ENCODE measurements around the gene FBXO21.
A peak's percentile ranks its signal among the peaks of the same experiment; 100 is the strongest.

FBXO21 gene

DNA sequence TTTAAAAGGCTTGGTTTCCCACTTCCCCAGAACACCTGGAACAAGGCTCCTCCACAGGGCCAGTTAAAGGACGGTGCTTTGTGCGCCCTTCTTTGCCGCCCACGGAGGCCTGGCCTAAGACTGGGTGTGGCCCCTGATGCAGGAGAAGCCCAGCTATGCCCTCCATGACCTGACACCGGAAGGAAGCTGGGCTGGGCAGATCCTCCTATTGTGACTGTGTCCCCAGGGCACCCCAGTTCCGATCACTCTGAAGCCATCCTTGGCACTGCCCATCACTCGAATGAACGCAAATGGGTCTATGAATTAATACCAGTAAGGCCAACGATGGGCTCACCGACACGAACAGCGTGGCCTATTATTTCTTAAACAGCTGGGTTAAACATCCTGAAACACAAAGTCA, 42.6 kb downstream of the FBXO21 start:
- DNase-seq, result no peak
- in situ Hi-C loops (cut with HindIII; ENCODE audit: low pct_ligation_motif_present, low pct_unique_long_range_greater_than_20kb, low sequenced_read_pairs), result no loop called here

DNA sequence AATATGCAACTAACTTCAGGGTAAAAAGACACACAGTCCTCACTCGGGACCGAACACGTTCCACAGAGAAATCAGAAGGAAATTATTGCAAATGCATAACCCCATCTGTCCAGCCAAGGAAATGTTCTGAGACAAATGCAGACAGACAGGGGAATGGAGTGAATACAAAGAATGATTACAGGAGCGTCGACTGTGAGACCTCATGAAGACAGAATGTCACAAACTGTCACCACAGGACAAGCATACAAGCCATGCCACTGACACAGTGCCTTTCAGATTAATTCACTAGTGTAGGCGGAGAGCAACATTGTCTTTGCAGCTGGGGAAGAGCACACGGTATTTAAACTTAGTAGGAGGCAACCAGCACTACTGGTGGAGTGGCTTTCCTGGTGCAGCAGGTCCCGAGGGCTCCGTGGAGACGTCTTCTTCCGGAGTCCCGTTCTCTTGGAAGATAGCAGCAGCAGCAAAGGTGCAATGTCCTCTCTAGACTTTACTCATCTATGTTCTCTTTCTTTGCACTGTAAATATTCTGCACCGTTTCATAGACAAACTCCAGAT, 44.6 kb downstream of the FBXO21 start:
- no peak for DNase-seq
- in situ Hi-C loops (cut with HindIII; ENCODE audit: low pct_ligation_motif_present, low pct_unique_long_range_greater_than_20kb, low sequenced_read_pairs), result no loop called here

DNA sequence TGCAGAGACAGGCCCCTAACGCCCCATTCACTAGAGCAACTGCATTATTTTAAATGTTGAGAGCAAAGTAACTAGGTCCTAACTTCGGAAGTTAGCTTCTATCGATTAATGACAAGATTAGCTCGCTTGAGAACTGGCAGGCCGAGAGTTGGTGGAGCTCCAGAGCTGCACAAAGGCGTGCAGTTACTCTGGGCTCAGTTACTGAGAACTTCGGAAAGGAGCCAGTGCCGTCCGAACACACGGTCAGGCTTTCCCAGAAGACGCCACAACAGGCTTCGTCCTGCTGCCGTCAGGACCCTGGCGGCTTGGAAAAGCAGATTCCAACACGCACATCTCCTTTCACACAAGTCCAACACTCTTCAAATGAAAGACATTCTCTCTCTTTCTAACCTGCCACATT, 45.7 kb downstream of the FBXO21 start:
- in situ Hi-C loops (cut with HindIII; ENCODE audit: low pct_ligation_motif_present, low pct_unique_long_range_greater_than_20kb, low sequenced_read_pairs), result no loop called here

DNA sequence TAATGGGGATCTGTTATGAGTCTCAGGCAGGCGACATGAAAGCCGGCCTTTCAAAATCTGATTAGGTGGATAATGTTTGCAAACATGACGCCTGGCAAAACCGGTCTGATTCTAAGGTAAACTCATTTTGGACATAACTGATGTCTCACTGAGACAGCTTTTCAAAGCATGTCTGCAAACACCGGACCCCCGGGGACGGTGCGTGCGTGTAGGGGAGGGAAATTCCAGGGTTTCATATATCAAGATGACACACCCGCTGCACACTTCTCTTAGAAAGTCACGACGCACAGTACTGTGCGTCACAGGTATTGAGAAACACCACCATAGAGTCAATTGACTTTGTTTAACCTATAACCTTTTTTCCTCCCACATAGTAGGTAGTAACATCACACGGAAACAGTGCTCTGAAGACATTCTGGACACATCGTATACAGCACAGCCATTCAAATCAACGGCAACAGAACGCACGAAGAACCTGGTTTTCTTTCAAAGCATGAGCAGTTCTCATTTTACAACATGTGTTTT, 47.2 kb downstream of the FBXO21 start:
- in situ Hi-C loops (cut with HindIII; ENCODE audit: low pct_ligation_motif_present, low pct_unique_long_range_greater_than_20kb, low sequenced_read_pairs), result no loop called here
- no peak for DNase-seq

More for the DNA sequence above, 45.7 kb downstream of the FBXO21 start:
- no peak for DNase-seq

DNA sequence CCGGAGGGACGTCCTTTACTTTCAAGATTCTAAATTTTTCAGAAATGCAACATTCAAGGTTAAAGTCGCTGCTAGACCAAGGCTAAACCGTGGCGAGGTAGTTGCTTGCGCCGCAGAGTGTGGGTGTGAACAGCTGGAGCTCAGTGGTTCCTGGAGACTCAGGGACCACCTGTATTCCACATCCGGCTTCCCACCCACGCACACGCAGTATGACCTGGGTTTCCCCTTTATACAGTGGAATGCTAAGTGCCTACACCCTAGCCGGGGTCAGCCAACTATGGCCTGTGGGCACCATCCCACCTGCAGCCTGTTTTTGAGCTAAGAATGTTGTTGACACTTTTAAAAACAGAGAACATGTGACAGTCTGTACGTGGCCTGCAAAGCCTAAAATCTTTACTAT, 48.2 kb downstream of the FBXO21 start:
- in situ Hi-C loops (cut with HindIII; ENCODE audit: low pct_ligation_motif_present, low pct_unique_long_range_greater_than_20kb, low sequenced_read_pairs), result no loop called here
- no peak for DNase-seq

DNA sequence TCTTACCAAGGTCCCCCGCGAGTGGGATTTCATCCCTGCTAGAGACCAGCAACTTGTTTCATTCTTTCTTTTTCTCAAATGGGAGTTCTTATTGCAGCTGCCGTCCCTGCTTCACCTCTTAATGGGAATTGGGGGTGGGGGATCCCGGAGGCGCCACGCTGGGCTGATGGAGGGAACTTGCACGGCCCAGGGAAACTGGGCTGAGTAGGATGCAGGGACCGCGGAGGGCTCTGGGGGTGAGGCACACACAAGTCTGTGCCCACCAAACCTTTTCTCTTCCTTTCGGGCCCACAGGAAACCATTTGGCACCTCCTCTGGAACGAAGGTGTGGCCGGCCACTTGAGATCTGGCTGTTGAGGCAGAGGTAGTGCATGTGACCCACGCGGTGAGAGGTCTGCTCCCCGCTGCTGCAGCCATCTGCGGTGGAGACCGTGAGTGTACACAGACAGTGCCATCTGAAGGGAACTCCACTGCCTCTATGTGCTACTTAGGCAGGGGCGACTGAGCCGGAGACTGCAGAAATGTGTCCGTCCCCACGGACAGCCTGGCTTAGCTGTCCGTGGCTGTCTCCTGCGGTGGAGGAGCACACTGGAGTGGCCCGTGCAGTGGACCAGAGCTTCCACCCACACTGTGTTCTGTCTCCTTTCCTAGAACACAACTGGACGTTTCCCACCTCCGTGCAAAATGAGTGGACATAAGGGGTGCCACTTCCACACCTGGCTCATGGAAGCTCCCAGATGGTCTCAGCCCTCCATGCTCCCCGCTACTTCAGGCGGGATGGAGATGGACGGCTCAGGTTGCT, 49.0 kb downstream of the FBXO21 start:
- in situ Hi-C loops (cut with HindIII; ENCODE audit: low pct_ligation_motif_present, low pct_unique_long_range_greater_than_20kb, low sequenced_read_pairs), result no loop called here
- DNase-seq, result no peak

DNA sequence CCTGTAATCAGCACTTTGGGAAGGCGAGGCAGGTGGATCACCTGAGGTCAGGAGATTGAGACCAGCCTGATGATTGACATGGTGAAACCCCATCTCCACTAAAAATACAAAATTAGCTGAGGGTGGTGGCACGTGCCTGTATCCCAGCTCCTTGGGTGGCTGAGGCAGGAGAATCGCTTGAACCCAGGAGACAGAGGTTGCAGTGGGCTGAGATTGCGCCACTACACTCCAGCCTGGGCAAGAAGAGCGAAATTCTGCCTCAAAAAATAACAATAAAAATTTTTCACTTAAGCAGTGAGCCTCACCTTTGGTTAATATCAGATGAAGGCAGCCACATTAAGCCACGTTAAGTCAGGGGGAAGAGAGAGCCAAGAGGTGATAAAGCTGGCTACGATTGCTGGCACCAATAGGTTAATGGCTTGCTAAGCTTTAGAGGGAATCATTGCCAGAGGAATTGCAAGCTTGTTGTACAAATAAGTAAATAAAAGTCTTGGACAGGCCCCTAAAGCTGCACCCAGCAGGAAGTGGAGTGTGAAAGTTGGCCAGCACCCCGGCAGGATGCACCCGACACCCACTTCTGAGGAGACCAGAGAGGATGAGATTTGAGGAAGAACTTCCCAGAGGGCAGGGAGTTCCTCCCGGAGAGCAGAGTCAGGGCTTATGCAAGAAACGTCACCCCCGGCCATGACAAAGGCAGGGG, 49.7 kb downstream of the FBXO21 start:
- in situ Hi-C loops (cut with HindIII; ENCODE audit: low pct_ligation_motif_present, low pct_unique_long_range_greater_than_20kb, low sequenced_read_pairs), result no loop called here
- DNase-seq, result no peak

DNA sequence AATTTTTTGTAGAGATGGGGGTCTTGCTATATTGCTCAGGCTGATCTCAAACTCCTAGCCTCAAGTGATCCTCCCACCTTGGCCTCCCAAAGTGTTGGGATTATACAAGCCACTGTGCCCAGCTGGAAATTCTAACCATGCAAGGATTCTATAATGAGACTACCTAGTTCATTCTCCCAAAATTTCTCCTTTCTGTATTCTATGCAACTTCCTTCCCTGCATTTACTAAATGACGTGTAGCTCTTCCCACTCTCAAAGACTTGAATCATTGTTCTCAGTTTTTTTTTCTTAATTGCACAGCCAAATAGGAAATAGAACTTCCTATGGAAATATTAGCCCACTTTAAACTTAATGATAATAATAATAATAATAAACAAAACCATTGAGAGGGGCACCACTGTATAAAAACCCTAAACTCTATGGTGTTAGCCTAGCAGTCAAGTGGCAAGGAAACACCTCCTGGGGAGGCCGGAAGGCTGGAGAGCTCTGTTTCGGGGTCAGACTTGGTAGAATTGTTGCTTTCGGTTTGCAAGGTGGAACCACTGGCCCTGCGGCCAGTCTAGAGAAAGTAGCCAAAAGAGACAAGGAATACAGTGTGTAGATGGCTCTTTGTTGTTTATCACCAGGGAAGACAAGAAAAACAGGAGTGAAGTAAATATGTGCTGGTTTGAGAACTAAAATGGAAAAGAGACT, 51.1 kb downstream of the FBXO21 start:
- no peak for DNase-seq
- in situ Hi-C loops (cut with HindIII; ENCODE audit: low pct_ligation_motif_present, low pct_unique_long_range_greater_than_20kb, low sequenced_read_pairs), result no loop called here

DNA sequence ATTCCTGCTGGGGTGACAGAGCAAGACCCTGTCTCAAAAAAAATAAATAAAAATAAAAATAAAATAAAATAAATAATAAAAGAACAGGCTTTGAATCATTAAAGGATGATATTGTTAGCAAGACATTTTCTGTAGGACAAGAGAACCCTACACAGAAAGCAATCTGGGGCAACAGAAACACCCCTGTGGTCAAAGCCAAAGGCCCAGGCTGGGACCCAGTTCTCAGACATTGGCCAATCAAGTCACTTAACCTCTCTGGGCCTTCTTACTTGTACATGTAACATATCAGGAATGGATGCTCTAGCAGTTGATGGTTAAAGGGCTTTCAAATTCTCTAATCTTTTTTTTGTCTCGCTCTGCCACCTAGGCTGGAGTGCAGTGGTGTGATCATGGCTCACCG, 55.5 kb downstream of the FBXO21 start:
- in situ Hi-C loops (cut with HindIII; ENCODE audit: low pct_ligation_motif_present, low pct_unique_long_range_greater_than_20kb, low sequenced_read_pairs), result no loop called here
- DNase-seq, result no peak

DNA sequence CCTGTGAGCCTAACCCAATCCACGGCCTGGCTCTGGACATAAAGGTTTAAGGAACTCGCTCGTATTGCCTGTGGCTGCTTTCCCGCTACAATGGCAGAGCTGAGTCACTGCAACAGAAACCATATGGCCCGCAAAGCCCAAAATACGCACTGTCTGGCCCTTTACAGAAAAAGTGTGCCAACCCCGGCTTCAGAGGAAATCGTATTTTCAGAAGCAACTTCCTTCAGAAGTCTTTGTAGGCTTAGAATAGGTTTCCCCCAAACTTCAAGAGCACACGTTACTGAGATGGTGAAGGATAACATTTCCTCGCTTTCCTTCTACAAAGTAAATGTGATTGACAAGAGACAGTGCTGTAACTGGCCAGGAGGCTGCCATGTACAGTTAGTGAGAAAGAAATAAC, 56.2 kb downstream of the FBXO21 start:
- DNase-seq, result no peak
- in situ Hi-C loops (cut with HindIII; ENCODE audit: low pct_ligation_motif_present, low pct_unique_long_range_greater_than_20kb, low sequenced_read_pairs), result no loop called here

DNA sequence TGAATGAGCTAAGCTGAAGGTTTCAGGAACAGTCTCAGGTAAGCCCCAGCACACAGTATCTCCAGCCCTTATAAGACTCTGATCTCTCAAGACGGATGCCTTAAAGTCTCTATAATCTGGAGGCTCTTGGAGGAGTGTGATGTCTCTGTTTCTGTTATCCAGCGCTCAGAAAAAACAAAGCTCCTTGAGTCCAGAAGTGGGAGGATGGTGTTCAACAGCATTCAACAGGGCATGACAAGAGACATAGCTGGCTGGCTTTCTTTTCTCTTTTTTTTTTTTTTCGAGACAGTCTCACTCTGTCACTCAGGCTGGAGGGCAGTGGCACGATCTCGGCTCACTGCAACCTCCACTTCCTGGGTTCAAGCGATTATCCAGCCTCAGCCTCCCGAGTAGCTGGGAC, 59.5 kb downstream of the FBXO21 start:
- in situ Hi-C loops (cut with HindIII; ENCODE audit: low pct_ligation_motif_present, low pct_unique_long_range_greater_than_20kb, low sequenced_read_pairs), result no loop called here
- DNase-seq, result no peak

DNA sequence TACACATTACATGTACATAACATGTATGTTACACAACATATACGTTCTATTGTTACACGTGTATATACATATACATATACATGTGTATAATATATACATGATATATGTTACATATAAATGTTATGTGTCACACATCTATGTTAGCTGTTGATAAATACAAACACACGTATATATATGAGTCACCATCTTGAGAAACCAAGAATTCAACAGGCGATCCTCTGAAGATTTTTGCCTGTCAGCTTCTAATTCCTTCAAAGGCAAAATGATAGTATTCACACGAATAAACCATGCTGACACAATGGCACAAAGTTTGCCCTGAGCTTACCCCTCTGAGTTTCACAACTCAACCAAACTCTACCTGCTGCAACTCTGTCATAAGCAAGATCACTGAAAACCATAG, 60.9 kb downstream of the FBXO21 start:
- in situ Hi-C loops (cut with HindIII; ENCODE audit: low pct_ligation_motif_present, low pct_unique_long_range_greater_than_20kb, low sequenced_read_pairs), result no loop called here

DNA sequence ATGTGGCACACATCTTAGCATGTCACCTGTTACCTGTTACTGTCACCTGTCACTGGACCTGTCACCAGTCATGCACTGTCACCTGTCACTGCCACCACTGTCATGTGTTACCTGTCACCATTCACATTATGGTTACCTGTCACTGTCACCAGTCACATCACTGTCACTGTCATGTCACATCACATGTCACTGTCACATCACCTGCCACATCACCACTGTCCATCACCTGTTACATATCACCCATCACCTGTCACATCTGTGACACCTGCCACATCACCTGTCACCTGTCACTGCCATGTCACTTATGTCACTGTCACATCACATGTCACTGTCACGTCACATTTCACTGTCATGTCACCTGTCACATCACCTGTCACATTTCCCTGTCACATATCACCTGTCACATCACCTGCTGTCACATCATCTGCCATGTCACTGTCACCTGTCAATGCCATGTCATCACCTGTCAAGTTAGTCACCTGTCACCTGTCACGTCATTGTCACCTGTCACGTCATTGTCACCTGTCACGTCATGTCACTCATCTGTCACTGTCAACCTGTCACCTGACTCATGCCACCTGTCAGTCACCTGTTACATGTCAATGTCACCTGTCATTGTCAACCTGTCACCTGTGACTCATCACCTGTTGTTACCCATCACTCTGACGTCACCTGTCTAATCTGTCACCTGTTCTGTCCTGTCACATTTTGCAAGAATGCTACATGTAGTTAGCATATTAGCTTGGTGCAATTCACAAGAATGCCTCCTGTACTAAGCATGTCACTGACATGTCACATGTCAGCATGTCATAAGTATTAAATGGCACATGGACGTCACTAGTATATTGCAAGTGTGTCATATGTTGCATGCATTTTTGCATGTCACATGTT, 62.1 kb downstream of the FBXO21 start:
- in situ Hi-C loops (cut with HindIII; ENCODE audit: low pct_ligation_motif_present, low pct_unique_long_range_greater_than_20kb, low sequenced_read_pairs), result no loop called here
- no peak for DNase-seq

More for the DNA sequence above, 60.9 kb downstream of the FBXO21 start:
- no peak for DNase-seq

DNA sequence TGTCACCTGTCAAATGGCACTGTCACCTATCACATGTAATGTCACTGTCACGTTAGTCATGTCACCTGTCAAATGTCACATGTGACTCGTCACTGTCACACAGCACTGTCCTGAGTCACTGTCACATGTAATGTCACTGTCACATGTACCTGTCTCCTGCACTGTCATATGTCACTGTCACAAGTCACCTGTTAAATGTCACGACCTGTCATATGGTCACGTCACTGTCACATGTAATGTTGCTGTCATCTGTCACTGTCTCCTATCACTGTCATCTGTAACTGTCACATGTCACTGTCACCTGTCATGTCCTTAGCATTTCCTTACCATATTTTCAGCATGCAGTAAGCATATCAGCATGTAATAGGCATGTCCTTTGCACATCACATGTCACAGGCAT, 63.9 kb downstream of the FBXO21 start:
- in situ Hi-C loops (cut with HindIII; ENCODE audit: low pct_ligation_motif_present, low pct_unique_long_range_greater_than_20kb, low sequenced_read_pairs), result no loop called here
- DNase-seq, result no peak

DNA sequence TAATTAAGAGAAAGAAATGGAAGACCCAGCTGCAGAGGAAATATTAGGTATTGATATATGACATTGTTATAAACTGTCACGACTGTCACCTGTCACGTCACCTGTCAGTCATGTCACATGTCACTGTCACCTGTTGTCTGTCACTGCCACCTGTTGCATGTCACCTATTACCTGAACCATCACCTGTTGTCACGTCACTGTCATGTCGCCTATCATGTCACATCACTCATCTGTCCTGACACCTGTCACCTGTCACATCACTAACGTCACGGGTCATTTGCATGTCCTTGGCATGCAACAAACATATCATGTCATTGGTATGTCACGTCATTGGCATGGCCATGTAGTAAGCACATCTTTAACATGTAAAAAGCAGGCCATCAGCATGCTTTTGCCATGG, 64.5 kb downstream of the FBXO21 start:
- in situ Hi-C loops (cut with HindIII; ENCODE audit: low pct_ligation_motif_present, low pct_unique_long_range_greater_than_20kb, low sequenced_read_pairs), result no loop called here
- DNase-seq, result no peak

DNA sequence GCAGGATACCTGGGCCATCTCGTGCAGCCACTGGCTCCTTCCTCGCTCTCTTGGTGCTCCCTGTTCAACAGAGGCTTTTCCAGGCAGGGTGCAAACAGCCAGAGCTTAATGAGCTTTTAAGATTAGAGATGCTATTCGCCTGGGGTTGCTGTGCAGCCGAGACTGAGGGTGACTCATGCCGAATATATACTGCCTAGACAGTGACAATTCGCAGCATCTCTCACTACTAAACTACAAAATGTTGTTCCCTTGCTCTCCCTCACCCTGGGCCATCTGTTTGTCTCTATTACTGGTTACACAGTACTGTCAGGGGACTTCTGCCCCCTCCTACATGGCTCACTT, 65.0 kb downstream of the FBXO21 start:
- peak; percentile 36 for DNase-seq
- in situ Hi-C loops (cut with HindIII; ENCODE audit: low pct_ligation_motif_present, low pct_unique_long_range_greater_than_20kb, low sequenced_read_pairs), result no loop called here

DNA sequence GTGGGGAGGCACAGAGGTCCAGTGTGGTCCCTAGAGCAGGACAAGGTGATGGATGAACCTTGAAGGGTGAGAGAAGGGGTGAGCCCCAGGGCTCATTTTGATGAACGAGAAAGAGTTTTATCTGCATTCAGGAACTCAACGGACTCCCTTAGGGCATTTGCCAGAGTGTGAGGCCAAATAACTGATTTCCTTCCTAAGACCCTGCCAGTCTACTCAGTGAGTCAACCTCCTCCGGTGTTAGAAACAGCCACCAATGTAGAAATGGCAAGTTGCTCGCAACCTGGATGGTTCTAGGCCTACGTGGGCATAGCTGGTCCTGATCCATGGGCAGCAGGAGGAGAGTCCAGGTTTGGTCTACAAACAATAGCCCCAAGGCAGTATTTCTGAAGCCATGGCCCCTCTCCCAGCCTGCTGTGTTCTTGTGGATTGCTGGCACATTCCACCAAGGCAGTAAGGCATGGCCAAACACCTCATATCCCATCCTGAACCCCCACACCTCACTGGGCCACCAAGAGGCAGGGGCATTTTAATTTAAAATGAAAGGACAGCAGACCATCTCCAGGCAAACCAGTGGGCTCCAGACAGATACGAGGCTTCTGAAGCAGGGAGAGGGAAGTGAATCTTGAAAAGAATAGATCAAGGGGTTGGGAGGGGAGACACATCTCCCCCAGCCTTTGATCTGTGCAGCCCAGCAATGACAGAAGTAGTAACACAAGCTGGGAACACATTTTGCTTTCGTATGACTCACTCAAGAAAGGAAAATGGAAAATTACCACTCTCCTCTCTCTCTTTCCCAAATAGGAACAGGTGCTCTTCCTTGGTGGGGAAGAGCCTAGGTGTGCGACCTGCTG, 65.6 kb downstream of the FBXO21 start:
- in situ Hi-C loops (cut with HindIII; ENCODE audit: low pct_ligation_motif_present, low pct_unique_long_range_greater_than_20kb, low sequenced_read_pairs), result no loop called here
- no peak for DNase-seq

All from ACHN (cell line).